OCI-M1 (cell line): Measurements from ENCODE around the gene DUSP3.

Source experiments
- DNase-seq: peaks from one replicate; lab custom pipeline; 2025; lab: John Stamatoyannopoulos, UW

The DUSP3 gene

GRCh38 chr17:43768943-43769342, 9.8 kb downstream of the DUSP3 start:
- DNase-seq = no peak

- peak; percentile 91 for DNase-seq
Measured at GRCh38 chr17:43768382-43768781, 10.4 kb downstream of the DUSP3 start.

- no peak for DNase-seq
Measured at GRCh38 chr17:43767713-43768059, 11.1 kb downstream of the DUSP3 start.

- no peak for DNase-seq
Measured at GRCh38 chr17:43767053-43767712, 11.6 kb downstream of the DUSP3 start.

- peak; percentile 53 for DNase-seq
Measured at GRCh38 chr17:43766413-43767052, 12.2 kb downstream of the DUSP3 start.

GRCh38 chr17:43760254-43760852, 18.4 kb downstream of the DUSP3 start:
- DNase-seq = peak; percentile 93

GRCh38 chr17:43759836-43760235, 18.9 kb downstream of the DUSP3 start:
- DNase-seq = no peak

- peak; percentile 81 for DNase-seq
Measured at GRCh38 chr17:43758497-43759174, 20.1 kb downstream of the DUSP3 start, which contains the start of gene SOST. Gene SOST, minus strand, starts transcription at chr17:43758791. Its CDS starts 50 bp downstream, at chr17:43758741.

- no peak for DNase-seq
Measured at GRCh38 chr17:43758086-43758485, 20.7 kb downstream of the DUSP3 start.

GRCh38 chr17:43757171-43757660, 21.6 kb downstream of the DUSP3 start:
- no peak for DNase-seq

GRCh38 chr17:43756201-43756600, 22.6 kb downstream of the DUSP3 start:
- DNase-seq = no peak

- DNase-seq = no peak
Measured at GRCh38 chr17:43755389-43755875, 23.3 kb downstream of the DUSP3 start.

- no peak for DNase-seq
Measured at GRCh38 chr17:43754947-43755346, 23.8 kb downstream of the DUSP3 start.

- peak; percentile 60 for DNase-seq
Measured at GRCh38 chr17:43753493-43754129, 25.2 kb downstream of the DUSP3 start.

GRCh38 chr17:43750153-43750552, 28.6 kb downstream of the DUSP3 start:
- no peak for DNase-seq

- DNase-seq = no peak
Measured at GRCh38 chr17:43745541-43745940, 33.2 kb downstream of the DUSP3 start.

GRCh38 chr17:43741636-43742035, 37.1 kb downstream of the DUSP3 start:
- DNase-seq = no peak

GRCh38 chr17:43740541-43740940, 38.2 kb downstream of the DUSP3 start:
- no peak for DNase-seq

- DNase-seq = no peak
Measured at GRCh38 chr17:43737722-43738121, 41.1 kb downstream of the DUSP3 start.

- DNase-seq = no peak
Measured at GRCh38 chr17:43736389-43736788, 42.4 kb downstream of the DUSP3 start.

GRCh38 chr17:43734376-43734775, 44.4 kb downstream of the DUSP3 start:
- no peak for DNase-seq

- no peak for DNase-seq
Measured at GRCh38 chr17:43733956-43734355, 44.8 kb downstream of the DUSP3 start.
